GM20000 (cell line): ENCODE data around the gene XXYLT1.
A peak's percentile ranks its signal among the peaks of the same experiment; 100 is the strongest.

ENCODE experiments used
- DNase-seq: peaks from one replicate; pipeline ENCODE4 v3.0.0; 2012; ENCODE audit warnings: low spot score
- TF ChIP-seq, protein P1 (sequence below): IDR thresholded peaks from 2 replicates; pipeline ENCODE4 v1.5.1; 2012; ENCODE audit warnings: mild to moderate bottlenecking, control low read depth; ENCODE audit errors: extremely low read depth, missing control alignments

The XXYLT1 gene

DNA sequence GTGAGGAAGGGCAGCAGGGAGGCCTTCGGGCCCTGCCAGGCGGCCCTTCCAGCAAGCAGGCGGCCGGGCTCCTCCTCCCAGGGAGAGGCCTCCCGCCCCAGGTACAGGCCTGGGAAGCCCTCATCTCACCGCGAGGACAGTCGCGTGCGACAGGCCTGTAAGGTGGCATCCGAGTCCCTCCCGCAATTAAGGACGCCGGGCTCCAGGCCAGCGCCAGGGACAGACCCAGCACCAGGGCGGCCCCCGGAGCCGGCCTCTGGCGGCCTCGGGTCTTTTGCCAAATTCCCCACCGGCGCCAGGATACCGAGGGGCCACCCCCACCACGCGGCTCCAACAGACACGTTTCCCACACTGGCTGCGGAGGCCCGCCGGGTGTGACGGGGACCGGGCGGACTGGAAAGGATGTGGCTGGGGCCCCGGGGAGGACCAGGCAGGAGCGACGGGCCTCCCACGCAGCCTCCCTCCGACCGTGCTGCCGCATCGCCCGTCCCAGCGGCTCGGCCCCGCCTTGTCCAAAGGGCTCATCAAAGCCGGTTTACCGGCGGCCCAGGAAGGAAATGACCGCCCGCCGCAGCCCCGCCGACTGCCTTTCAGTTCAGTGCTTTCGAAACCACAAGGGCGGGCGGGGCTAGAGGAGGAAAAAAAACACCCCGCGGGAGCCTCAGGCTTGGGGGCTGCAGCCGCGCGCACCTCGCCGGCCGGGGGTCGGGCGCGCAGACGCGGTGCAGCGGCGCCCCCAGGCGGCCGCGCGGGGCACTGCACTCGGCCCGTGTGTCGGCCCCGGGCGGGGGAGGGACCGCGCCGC, 11.3 kb downstream of the XXYLT1 start:
- TF ChIP-seq, protein P1, sequence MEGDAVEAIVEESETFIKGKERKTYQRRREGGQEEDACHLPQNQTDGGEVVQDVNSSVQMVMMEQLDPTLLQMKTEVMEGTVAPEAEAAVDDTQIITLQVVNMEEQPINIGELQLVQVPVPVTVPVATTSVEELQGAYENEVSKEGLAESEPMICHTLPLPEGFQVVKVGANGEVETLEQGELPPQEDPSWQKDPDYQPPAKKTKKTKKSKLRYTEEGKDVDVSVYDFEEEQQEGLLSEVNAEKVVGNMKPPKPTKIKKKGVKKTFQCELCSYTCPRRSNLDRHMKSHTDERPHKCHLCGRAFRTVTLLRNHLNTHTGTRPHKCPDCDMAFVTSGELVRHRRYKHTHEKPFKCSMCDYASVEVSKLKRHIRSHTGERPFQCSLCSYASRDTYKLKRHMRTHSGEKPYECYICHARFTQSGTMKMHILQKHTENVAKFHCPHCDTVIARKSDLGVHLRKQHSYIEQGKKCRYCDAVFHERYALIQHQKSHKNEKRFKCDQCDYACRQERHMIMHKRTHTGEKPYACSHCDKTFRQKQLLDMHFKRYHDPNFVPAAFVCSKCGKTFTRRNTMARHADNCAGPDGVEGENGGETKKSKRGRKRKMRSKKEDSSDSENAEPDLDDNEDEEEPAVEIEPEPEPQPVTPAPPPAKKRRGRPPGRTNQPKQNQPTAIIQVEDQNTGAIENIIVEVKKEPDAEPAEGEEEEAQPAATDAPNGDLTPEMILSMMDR: peak; percentile 98
- DNase-seq: peak; percentile 98

DNA sequence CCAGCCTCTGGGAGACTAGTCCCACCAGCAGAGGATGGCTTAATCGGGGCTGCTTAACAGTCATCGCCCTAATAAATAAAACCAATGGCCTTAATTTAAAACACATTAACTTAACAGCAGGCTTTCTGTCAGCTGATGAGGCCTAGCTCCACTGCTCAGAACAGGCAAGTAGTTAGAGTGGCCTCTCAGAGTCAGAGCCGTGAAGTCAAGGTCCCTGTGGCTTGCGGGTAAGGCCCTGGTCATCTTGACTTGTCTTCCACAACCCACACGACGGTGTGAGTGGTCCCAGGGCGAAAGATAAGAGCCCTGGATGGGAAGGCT, 11.8 kb downstream of the XXYLT1 start:
- DNase-seq: peak; percentile 34

DNA sequence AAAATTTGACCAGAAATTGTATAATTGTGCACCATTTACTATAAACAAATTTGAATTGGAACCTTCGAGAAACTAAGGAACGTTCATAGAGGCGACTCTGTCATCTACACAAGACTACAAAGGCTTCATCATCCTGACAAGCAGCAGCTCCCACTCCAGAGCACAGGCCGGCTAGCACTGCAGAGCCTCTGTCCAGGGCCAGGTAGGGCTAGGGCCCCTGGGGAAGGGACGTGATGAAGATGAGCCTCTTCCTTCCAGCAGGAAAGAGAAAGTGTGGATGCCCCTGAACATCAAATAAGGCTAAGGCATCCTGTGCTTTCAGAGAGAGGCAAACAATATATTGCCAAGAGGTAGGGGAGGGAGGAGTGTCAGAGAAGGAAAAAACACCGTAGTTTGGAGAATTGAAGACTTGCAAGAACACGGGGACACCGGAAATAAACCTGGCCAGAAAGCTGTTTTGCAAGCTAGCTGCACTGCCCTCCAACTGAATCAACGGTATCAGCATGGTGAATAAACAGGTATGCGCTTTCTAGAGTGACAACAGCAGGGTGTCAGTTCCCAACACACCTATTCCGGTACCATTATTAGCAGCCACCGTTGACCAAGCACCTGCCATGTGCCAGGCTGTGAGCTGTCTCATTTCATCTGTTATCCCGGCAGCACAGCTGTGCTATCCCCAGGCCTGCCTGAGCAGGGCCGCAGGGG, 12.4 kb downstream of the XXYLT1 start:
- TF ChIP-seq, protein P1: no peak
- DNase-seq: no peak

More for the DNA sequence above, 11.8 kb downstream of the XXYLT1 start:
- TF ChIP-seq, protein P1: no peak

DNA sequence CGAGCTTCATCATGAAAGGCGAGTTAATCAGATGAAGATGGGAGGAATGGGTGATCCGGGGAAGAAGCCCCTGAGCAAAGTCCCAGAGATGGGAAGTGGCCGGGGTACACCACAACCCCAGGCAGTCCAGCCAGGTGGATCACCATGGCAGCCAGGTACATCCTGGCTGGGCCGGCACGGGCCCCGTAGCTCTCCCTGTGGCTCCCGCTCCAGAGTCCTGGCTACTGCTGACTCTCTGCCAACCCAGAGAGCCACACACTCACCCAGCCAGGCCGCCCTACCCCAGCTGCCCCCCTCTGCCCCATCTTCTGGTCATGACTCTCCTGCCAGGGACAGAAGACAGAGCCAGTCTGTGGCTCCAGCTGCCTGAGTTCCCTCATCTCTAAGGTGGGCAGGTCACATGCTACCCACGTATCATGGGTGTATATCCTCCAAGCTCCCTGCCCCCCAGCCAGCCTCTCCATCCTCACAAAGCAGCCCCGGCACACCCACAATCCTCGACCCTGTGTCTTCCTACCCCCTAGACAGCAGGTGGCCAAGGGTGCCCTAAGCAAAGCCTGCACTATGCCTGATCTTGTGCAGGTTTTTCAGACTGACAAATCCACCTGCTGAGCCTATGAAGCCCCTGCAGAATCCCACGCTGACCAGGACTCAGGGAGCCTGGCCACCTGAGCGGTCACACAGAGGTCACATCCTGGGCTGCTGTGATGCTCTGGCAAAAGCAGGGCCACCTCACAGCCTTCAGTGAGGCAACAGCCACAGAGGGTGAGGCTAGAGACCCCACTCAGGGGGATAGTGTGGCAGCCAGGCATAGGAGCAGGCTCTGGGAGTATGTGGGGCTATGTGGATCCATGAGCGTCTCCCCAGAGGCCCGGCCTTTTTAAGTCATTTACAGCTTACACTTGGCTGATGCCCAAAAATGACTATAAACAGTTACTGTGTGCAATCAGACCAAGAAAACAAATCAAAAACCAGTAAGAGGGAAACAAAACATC, 13.2 kb downstream of the XXYLT1 start:
- TF ChIP-seq, protein P1: no peak
- DNase-seq: no peak

DNA sequence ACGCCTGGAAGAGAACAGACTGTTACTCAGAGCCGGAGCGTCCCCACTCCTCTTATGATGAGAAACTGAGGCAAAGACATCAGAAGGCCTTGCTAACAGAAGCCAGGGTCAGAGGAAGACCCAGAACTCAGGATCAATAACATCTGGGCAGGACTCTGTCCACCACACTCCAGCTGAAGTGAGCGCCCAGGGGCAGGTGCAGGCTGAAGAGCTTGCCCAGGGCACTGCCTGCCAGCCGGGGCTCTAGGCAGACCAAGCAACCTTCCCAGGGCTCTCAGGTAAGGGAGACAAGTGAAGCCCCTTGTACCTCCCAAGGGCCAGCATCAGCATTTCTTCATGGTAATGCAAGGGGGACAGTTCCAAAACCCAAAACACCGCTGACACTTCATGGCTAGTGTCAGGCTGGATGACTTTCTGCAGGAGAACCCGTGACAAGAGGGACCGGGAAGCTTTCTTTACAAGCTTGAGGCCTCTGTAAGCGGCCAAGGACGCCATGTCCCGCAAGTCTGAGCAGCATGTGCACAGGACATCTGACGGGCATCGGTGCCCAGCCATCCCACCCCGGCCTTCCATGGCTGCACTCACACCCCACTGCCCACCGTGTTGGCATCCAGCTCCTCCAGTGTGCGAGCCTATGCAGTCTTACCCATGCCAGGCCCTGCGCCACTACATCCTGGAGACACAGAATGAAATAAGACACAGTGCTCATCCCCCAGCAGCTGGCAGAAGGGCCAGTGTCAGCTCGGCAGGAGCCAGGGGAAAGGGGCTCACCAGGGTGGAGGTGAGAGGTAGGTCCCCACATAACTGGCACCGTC, 14.1 kb downstream of the XXYLT1 start:
- DNase-seq: peak; percentile 3
- TF ChIP-seq, protein P1: no peak

DNA sequence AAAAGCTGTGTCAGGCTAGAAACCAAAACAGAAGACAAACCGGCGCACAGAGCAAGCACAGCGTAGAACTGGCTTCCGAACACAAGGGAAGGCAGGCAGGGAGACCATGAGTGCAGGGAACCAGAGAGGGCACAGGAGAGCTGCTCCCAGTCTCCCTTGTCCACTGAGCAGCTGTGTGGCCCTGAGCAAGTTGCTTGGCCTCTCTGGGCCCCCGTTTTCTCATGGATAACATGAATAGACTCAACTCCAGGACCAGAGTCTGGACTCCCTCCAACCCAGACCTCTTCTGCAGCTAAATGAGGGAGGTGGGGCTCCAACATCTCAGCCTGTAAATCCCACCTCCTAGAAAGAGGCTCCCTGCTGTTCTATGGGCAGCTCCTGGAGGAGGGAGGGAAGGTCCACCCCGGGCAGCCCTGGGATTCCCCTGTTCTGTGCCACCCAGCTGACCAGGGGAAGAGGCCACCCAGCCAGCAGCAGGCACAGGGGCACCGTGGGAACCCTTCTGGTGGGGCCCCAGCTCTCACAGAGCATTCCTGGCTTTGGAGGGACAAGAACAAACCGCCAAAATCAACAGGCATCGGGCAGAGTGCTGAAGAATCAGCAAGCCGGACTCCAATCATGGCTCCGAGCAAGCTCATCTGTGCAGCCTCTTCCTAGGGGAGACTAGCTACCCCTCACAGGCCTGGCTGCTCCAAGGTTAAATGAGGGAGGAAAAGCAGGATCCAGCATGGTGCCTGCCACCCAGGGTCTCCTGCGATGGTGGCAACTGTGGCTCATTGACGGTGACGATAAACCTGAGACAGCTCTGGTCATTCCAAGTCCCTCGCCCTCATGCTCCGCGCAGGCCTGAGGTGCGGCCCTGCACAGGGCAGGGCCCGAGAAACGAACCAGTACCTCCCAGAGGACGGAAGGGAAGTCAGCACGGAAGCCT, 15.1 kb downstream of the XXYLT1 start:
- DNase-seq: no peak
- TF ChIP-seq, protein P1: no peak
